GM21529 (cell line): Measurements from ENCODE around the gene DAGLB.
"Not testable (repeated sequence)": the region's sequence is repeated elsewhere in the genome, so short reads cannot be mapped to it uniquely, and the experiment has no call there.

Source experiments
- ATAC-seq: cut with Tn5 transposase; IDR thresholded peaks from one replicate; pipeline ENCODE4 v1.9.1; 2021; ENCODE audit not compliant: unreplicated experiment

DAGLB gene

GRCh38 chr7:6461946-6462550 is 14.3 kb upstream of the DAGLB start:
- ATAC-seq, result no peak

GRCh38 chr7:6460990-6461584 is 13.3 kb upstream of the DAGLB start:
- no peak for ATAC-seq

- ATAC-seq, result no peak
Observed at GRCh38 chr7:6460303-6460702, 12.5 kb upstream of the DAGLB start.

- not testable (repeated sequence) for ATAC-seq
Observed at GRCh38 chr7:6458676-6459075, 10.9 kb upstream of the DAGLB start.

GRCh38 chr7:6453734-6454133 is 6.0 kb upstream of the DAGLB start:
- ATAC-seq, result no peak

- ATAC-seq, result no peak
Observed at GRCh38 chr7:6451224-6451705, 3.5 kb upstream of the DAGLB start.

GRCh38 chr7:6450591-6450990 is 2.8 kb upstream of the DAGLB start:
- ATAC-seq, result not testable (repeated sequence)

GRCh38 chr7:6449884-6450283 is 2.1 kb upstream of the DAGLB start:
- not testable (repeated sequence) for ATAC-seq

- ATAC-seq, result no peak
Observed at GRCh38 chr7:6448943-6449543, 1.3 kb upstream of the DAGLB start.

GRCh38 chr7:6446838-6447580 is 745 bp downstream of the DAGLB start:
- peak; percentile 40 for ATAC-seq

- no peak for ATAC-seq
Observed at GRCh38 chr7:6444516-6445269, 3.1 kb downstream of the DAGLB start.

GRCh38 chr7:6443372-6443941 is 4.3 kb downstream of the DAGLB start:
- no peak for ATAC-seq

GRCh38 chr7:6442114-6442513 is 5.6 kb downstream of the DAGLB start:
- ATAC-seq, result no peak

GRCh38 chr7:6440381-6440780 is 7.4 kb downstream of the DAGLB start:
- no peak for ATAC-seq

- no peak for ATAC-seq
Observed at GRCh38 chr7:6438427-6438826, 9.3 kb downstream of the DAGLB start.

- no peak for ATAC-seq
Observed at GRCh38 chr7:6437251-6437650, 10.5 kb downstream of the DAGLB start.

GRCh38 chr7:6436385-6436685 is 11.4 kb downstream of the DAGLB start:
- no peak for ATAC-seq

- ATAC-seq, result peak; percentile 76
Observed at GRCh38 chr7:6435486-6436384, 12.0 kb downstream of the DAGLB start.

- no peak for ATAC-seq
Observed at GRCh38 chr7:6433784-6434615, 13.8 kb downstream of the DAGLB start.
